ENCODE measurements around the gene TFDP1.

- TF ChIP-seq POLR2AphosphoS5 (IDR thresholded peaks at IDR 0.05; ENCODE audit: low read depth, low read length) = no peak
- TF ChIP-seq REST (IDR thresholded peaks at IDR 0.05; ENCODE audit: insufficient read depth in 1 of 2, low read depth in 2 of 2, low read length in 2 of 2) = no peak
- TF ChIP-seq SIN3A (IDR thresholded peaks at IDR 0.05; ENCODE audit: borderline replicate concordance, insufficient read depth, low read length) = no peak
- no peak for TF ChIP-seq TAF1 (IDR thresholded peaks at IDR 0.05; ENCODE audit: borderline replicate concordance, insufficient read depth, low read length)
- no peak for TF ChIP-seq FOXP2 (optimal IDR thresholded peaks at IDR 0.05; ENCODE audit: borderline replicate concordance, extremely low read depth, extremely low read length, insufficient read depth)
Measured at GRCh38 chr13:113582841-113583631, 1.5 kb upstream of the TFDP1 start.

Measured in PFSK-1 (cell line).